Sigmoid colon (tissue), 4 donors: ENCODE results near the gene ZNF219.

Experiments used
- POLR2AphosphoS5 ChIP-seq, 4 donors: sonication (generic); formaldehyde crosslinking; IDR thresholded peaks; one replicate each; pipeline ENCODE4 v1.6.1; 2017; ENCODE audit warnings: antibody characterized with exemption in 4 of 4
- TF ChIP-seq, protein P1 (sequence below), 4 experiments: fragments of 450-650 bp in 3 of 4; fragments of 200-600 bp in 1 of 4; IDR thresholded peaks; one replicate each; pipeline ENCODE4 v1.5.1; 2016 to 2019; ENCODE audit warnings: antibody characterized with exemption in 4 of 4, mild to moderate bottlenecking in 3 of 4, moderate library complexity in 2 of 4

- TF ChIP-seq, protein P1, sequence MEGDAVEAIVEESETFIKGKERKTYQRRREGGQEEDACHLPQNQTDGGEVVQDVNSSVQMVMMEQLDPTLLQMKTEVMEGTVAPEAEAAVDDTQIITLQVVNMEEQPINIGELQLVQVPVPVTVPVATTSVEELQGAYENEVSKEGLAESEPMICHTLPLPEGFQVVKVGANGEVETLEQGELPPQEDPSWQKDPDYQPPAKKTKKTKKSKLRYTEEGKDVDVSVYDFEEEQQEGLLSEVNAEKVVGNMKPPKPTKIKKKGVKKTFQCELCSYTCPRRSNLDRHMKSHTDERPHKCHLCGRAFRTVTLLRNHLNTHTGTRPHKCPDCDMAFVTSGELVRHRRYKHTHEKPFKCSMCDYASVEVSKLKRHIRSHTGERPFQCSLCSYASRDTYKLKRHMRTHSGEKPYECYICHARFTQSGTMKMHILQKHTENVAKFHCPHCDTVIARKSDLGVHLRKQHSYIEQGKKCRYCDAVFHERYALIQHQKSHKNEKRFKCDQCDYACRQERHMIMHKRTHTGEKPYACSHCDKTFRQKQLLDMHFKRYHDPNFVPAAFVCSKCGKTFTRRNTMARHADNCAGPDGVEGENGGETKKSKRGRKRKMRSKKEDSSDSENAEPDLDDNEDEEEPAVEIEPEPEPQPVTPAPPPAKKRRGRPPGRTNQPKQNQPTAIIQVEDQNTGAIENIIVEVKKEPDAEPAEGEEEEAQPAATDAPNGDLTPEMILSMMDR (IDR thresholded peaks at IDR 0.05), result peak; percentile 74 to 88 (median 86)
- TF ChIP-seq POLR2AphosphoS5 (IDR thresholded peaks at IDR 0.05), result peak; percentile 95 to 96 (median 96)
These were observed 5.4 kb upstream of the ZNF219 start for GRCh38 chr14:21103710-21104447.
